HG03135 (cell line): ENCODE results near the gene BCAS3.
"Not testable (repeated sequence)": the region's sequence is repeated elsewhere in the genome, so short reads cannot be mapped to it uniquely, and the experiment has no call there.

Experiments used
- ATAC-seq: cut with Tn5 transposase; IDR thresholded peaks from one replicate; pipeline ENCODE4 v1.9.1; 2021; ENCODE audit warnings: mild to moderate bottlenecking, moderate library complexity; ENCODE audit not compliant: unreplicated experiment

Gene BCAS3

GRCh38 chr17:60862482-60862881 lies 184.8 kb downstream of the BCAS3 start:
- no peak for ATAC-seq

- ATAC-seq: no peak
These were observed 186.4 kb downstream of the BCAS3 start for GRCh38 chr17:60863892-60864707.

- ATAC-seq: no peak
These were observed 187.0 kb downstream of the BCAS3 start for GRCh38 chr17:60864708-60865005.

- no peak for ATAC-seq
These were observed 197.1 kb downstream of the BCAS3 start for GRCh38 chr17:60874772-60875171.

- ATAC-seq: not testable (repeated sequence)
These were observed 209.3 kb downstream of the BCAS3 start for GRCh38 chr17:60886731-60887613.

GRCh38 chr17:60887614-60888028 lies 210.0 kb downstream of the BCAS3 start:
- no peak for ATAC-seq

- no peak for ATAC-seq
These were observed 211.4 kb downstream of the BCAS3 start for GRCh38 chr17:60888812-60889709.

- ATAC-seq: no peak
These were observed 213.5 kb downstream of the BCAS3 start for GRCh38 chr17:60891149-60891548.

GRCh38 chr17:60893475-60893874 lies 215.8 kb downstream of the BCAS3 start:
- ATAC-seq: no peak

GRCh38 chr17:60896996-60897395 lies 219.3 kb downstream of the BCAS3 start:
- ATAC-seq: no peak

- ATAC-seq: no peak
These were observed 221.5 kb downstream of the BCAS3 start for GRCh38 chr17:60899115-60899514.

- ATAC-seq: no peak
These were observed 223.0 kb downstream of the BCAS3 start for GRCh38 chr17:60900688-60901087.

GRCh38 chr17:60901242-60901641 lies 223.6 kb downstream of the BCAS3 start:
- ATAC-seq: no peak

- ATAC-seq: no peak
These were observed 224.2 kb downstream of the BCAS3 start for GRCh38 chr17:60901806-60902205.

- ATAC-seq: no peak
These were observed 224.7 kb downstream of the BCAS3 start for GRCh38 chr17:60902399-60902798.

GRCh38 chr17:60904582-60904981 lies 226.9 kb downstream of the BCAS3 start:
- no peak for ATAC-seq

- ATAC-seq: no peak
These were observed 228.1 kb downstream of the BCAS3 start for GRCh38 chr17:60905709-60906108.

- no peak for ATAC-seq
These were observed 230.7 kb downstream of the BCAS3 start for GRCh38 chr17:60908324-60908723.

GRCh38 chr17:60909405-60909804 lies 231.8 kb downstream of the BCAS3 start:
- no peak for ATAC-seq

GRCh38 chr17:60910415-60910814 lies 232.8 kb downstream of the BCAS3 start:
- no peak for ATAC-seq

GRCh38 chr17:60914078-60914477 lies 236.4 kb downstream of the BCAS3 start:
- ATAC-seq: no peak
